Right lobe of liver (tissue), 4 donors: ENCODE results near the gene HADHB.

Experiments used
- CTCF ChIP-seq, 4 donors: fragments of 200-600 bp in 3 of 4; fragments of 450-650 bp in 1 of 4; IDR thresholded peaks; one replicate each; pipeline versions ENCODE4 v1.5.1 to v1.8.0; 2016 to 2022; ENCODE audit warnings: antibody characterized with exemption in 4 of 4, mild to moderate bottlenecking in 2 of 4
- POLR2A ChIP-seq: fragments of 450-650 bp; IDR thresholded peaks from one replicate; pipeline ENCODE4 v1.6.1; 2017; ENCODE audit warnings: antibody characterized with exemption, mild to moderate bottlenecking
- donor health status: DM: no; HTN: no; CAD: no.
- donor health status: DM: no; HTN: no; CAD: no.
- donor health status: DM: no; HTN: yes; CAD: no.

DNA sequence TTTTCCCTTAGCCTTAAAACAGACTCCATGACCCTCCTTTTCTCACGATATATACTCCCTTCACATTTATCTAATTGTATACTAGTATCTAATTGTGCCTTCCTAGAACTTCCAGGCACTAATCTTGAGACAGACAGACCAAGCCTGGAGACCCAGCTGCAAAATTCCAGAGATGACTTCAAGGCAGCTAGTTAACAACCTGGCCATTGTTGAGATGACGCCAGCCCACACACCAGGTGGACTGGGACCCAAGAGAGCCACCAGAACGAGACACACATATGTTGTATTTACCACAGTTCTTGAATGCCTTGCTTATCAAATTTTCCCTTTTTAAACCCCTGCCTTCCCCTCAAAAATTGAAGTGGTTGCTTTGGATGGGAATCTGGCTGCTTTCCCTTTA is 52.3 kb downstream of the HADHB start:
- TF ChIP-seq CTCF (IDR thresholded peaks at IDR 0.05) (no peak), POLR2A (no peak)
